NK-92 treated with Interleukin-12 subunit alpha and Interleukin-12 subunit beta, amount 100 ng/mL, for 24 hours (cell line): ENCODE results near the gene PLCH1.
"Not testable (repeated sequence)": the region's sequence is repeated elsewhere in the genome, so short reads cannot be mapped to it uniquely, and the experiment has no call there.

Experiments used
- DNase-seq: peaks from one replicate; lab custom pipeline; 2025; lab: John Stamatoyannopoulos, UW

The PLCH1 gene

DNA sequence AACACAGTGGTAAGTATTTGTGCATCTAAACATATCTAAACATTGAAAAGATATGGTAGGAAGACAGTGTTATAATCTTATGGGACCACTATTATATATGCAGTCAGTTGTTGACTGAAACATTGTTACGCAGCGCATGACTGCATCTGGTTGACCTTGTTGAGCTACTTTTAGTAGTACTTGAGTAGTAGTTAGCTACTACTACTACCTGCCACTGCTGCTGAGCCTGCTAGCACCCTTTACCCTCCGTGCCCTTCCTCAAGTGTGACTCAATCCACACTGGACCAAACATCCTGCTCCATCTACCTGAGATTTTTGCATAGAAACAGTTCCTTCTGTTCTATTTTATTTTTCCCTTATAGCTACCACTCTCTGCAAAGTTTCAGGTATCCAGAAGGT lies 327.8 kb downstream of the PLCH1 start:
- DNase-seq: no peak

DNA sequence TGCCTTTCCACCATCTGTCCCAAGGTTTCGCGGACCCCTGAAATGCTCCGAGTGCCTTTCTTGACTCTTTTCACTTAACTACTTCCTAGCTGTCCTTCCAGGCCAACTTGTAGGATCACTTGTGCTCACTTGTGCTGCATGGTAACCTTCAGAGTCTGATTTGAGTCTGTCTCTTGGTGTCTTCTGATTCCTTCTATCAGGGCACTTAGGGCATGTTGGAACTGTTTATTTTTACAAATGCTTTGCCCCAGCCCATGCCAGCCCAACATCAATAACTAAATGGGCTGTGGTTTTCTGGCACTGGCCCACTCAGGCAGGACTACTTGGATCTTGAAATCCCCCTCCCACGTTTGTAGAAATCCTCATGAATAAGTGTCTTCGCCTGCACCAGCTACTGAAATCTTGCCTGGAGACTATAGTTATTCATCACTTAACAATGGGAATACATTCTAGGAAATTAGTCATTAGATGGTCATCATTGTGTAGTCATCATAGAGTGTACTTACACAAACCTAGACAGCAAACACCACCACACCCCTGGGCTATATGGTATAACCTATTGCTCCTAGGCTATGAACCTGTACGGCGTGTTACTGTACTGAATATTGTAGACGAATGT lies 328.3 kb downstream of the PLCH1 start:
- no peak for DNase-seq

DNA sequence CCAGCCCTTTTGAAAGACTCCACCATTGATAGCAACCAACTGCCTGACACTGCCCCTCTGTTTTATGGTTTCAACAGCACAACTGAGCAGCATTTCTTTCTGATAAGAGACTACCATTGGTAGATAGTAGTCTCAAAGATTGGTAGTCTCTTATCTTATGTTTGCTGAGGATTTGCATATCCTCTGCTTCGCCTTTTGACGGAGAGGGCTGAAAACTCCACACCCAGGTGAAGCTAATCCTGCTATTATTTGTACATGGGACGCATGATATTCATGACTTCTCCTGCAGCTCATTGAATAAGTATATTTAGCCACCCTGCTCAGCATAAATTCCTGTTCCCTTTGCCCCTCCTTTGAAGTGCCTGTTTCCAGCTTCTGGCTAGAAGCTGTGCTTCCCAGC lies 332.0 kb downstream of the PLCH1 start:
- DNase-seq: no peak

DNA sequence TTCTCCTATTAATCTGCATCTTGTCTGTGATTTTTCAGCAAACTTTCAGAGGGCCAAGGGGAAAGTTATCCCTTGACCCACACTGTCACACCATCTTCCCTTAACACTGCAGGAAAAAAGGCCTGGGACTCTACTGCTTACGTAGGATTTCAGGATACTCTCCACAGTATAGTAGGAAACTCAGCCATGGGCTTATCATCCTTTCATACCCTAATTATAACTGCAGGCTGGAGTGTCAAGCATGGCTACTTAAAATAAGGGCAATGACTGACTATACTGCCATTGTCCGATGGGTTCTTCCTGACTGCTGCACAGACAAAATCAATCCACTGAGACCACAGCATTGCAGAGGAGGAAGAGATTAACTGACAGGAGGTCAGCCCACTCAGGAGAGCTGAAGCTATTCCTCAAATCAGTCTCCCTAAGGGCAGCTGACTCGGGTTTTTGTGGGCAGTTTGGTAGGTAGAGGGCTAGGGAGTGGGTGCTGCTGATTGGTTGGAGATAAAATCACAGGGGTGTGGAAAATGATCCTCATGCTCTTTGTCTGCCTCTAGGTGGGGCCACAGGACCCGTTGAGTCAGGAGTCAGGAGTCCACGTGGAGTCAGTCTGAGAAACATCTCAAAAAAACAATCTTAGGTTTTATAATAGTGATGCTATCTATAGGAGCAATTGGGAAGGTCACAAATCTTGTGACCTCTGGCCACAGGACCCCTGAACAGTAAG lies 333.2 kb downstream of the PLCH1 start:
- no peak for DNase-seq

DNA sequence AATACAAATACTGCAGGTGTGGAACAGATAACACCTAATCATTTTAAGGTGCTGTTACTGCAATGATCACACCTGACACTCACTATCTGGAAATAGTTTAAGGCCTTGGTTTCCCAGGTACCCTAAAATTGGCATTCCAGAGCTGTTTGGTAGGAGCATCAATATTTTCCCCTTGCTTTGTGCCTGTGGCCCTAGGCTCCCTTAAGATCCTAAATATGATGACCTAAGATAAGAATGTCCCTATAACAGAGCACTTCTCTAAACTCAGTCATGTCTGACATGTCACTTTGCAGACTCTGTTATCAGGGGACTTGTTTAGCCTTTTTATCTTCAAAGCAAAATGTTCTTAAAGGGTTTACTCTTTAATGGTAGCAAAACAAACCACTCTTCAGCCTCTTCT lies 335.5 kb downstream of the PLCH1 start:
- DNase-seq: no peak

DNA sequence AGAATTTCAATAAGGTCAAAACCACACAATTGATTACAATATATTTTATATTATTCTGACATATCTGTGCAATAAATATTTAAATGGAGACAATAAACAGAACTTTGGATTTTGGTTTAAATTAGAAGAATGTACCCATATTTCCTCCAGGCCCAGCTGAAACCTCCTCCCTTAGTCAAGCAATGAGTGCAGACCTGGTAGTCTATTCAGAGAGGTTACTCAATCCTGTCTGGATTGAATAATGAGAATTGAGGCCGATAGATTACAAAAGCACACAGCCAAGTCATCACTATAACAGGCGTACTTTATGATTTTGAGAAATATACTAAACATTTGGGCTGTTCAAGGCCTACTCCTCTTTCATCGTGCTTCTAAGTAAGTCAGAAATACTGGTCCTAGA lies 336.9 kb downstream of the PLCH1 start:
- DNase-seq: no peak

DNA sequence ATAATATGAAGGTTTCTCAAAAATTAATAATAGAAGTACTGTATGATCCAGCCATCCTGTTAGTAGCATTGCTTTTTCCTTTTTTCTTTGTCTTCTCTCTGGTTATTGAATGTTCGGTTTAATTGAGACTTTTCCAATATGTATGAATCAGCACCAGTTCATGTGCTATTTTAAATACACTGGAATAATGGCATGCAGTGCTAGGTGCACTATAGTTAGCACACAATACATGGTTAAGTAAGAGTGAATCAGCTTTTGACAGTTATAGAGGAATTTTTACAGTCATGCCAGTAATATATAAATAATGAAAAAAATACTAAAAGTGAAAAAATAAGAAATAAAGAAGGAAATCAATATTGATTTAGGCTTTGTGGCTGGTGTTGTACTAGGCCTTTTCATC lies 337.5 kb downstream of the PLCH1 start:
- no peak for DNase-seq

DNA sequence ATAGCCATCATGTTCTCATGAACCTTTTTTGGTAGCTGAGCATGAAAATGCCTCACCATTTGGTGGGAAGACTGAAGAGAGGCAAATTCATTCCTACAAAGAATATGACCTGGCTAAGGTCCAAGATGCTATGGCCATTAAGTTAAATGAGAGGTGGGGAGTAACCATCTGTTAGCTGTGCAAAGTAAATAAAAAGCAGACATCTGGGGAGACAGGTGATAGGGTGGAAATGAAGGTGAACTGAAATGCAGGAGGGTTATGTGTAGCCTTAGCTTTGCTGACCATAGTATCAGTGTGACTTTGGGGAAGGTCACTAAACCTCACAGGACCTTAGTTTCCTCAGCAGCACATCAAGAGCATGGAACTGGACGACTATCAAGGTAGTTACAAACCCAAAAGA lies 340.4 kb downstream of the PLCH1 start:
- no peak for DNase-seq

DNA sequence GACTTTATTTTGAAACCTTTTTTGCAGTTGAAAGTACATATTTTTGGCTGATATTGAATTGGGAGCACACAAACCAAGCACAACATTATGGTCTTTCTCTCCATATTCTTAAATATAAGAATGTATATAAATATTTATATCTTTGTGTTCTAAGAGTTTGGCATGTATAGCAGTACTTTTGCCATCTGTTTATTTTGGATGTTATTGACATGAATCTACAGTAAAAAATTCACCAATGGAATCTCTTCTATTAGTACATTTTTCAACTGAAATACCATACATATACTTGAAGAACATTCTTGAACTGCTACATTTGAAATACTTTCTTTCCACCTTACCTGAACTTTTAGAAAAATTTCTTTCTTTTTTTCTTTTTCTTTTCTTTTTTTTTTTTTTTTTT lies 342.2 kb downstream of the PLCH1 start:
- DNase-seq: no peak

DNA sequence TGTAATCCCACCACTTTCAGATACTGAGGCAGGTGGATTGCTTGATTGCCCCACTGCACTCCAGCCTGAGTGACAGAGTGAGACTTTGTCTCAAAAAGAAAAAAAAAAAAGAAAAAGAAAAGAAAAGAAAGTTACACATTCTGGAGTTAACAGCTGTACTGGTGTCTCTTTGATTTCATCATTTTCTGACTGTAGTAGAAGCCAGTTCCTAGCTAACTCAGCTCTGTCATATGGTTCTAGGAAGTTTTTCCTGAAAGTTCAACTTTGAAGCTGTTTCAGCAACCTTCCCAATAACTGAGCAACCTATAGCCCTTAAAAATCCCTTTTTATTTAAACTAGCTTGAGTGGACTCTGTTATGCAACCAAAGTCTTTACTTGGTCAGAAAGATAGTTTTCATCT lies 346.8 kb downstream of the PLCH1 start:
- no peak for DNase-seq

DNA sequence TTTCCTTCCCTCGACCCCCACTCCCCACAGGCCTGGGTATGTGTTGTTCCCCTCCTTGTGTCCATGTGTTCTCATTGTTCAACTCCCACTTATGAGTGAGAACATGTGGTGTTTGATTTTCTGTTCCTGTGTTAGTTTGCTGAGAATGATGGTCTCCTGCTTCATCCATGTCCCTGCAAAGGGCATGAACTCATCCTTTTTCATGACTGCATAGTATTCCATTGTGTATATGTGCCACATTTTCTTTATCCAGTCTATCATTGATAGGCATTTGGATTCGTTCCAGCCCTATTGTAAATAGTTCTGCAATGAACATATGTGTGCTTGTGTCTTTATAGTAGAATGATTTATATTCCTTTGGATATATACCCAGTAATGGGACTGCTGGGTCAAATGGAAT lies 350.0 kb downstream of the PLCH1 start:
- not testable (repeated sequence) for DNase-seq

DNA sequence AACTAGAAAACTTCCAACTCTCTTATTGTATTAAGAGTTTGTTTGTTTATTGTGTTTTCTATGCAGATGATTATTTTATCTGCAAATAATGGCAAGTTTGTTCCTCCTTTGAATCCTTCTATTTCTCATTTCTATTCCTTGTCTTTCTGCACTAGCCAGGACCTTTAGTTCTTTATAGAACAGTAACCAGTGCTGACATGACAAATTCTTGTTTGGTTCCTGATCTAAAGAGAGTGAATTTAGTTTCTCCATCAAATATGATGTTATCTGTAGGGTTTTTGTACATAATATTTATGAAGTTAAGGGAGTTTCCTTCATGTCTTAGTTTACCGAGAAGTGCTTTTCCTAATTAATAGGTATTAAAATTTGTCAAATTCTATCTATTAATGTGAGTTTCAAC lies 350.6 kb downstream of the PLCH1 start:
- DNase-seq: no peak

DNA sequence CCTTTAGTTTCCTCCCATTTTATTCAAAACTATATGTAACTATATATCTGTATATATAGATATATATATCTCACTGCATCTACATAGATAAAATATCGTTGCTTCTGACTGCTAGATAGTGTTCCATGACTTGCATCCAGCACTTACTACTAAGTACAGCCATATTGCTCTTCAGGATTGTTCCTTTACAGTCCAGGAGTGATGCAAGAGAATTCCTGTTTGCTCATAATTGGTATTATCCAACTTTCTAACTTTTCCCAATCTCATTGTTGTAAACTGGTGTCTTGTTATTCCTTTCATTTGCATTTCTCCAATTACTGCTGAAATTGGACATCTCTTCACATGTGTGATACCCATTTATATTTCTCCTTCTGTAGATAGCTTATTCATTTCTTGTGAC lies 351.6 kb downstream of the PLCH1 start:
- no peak for DNase-seq

DNA sequence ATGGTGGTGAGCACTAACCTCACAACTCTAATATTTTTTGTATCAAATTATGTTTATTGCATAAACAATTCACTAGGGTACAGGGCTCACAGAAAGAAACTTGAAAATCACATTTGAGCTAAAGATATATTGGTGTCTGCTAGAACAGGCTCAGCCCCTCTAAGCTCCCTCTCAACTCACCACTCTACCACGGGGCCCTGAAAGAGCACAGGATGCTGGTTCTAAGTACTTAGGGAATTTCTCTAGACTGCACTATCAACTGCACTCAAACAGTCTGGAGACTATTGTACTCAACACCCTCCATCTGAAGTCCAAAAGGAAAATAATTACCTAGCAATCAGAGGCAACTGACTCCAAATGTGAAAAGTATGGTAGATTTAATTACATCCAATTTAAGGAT lies 352.7 kb downstream of the PLCH1 start:
- no peak for DNase-seq

DNA sequence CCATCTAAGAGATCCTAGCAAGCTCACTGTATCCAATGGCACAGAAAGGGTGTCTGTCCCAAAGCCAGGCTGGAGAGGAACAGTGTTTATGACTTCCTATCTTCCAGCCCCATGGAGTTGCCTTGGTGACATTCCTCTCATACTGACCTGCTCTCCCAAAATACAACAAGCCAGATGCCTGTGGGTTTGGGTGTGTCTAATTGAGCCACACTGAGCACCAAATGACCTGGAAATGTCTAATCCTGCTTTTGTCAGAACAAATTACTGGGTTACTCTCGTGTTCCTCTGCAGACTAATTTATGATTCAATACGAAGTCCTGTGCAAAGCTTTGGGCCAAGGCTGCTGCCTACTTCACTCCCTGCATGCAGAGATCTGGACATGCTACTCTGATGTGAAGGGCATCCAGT lies 353.3 kb downstream of the PLCH1 start:
- no peak for DNase-seq

DNA sequence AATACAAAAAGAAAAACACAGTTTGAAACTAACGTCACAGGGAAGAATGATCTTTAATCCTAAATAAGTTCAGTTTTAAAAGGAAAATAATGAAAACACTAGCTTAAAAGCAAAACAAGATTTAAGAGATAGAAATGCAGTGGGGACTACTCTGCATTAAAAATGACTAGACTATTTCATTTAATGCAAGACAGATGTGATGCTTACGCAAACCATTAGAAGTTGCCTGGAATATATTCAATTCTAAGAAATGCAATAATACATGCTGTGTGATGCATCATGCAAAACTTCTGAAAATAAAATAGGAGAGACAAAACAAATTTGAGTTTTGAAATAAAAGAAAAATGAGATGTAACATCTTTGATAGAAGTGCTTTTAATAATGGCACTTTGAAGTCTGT lies 353.8 kb downstream of the PLCH1 start:
- no peak for DNase-seq

DNA sequence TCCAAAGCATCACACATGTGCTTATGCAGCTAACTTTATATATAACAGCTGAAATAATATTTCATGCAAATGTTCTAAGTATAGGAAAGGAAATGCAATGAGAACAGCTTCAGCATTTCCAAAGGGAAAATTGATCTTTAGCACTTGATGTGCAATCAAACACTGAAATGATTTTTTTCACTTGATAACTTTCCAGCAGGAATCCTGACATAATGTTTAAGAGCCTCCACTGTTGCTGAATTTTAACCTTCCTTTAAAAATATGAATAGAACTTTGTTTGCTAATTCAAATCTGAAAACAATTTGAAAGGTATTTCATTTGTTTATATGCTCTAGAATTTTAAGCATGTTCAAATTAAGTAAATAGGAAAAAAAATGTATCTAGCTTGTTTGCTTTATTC lies 354.5 kb downstream of the PLCH1 start:
- no peak for DNase-seq

DNA sequence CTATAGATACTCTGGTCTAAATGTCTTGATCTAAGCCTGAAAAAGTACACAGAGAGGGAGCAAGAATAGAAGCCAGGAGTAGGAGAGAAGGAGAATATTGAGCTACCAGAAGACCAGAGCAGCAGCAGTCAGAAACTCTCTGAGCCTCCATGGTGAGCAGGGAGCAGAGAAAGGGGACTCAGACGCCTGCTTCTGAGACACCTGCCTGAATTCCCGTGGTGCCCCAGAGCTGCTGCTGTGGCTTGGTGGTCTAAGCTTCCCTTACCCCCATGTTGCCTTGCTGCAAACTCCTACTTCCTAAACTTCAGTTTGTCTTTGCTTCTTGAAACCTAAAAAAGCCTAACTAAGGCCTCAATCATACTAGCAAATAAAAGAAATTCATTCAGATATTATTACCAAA lies 356.5 kb downstream of the PLCH1 start:
- DNase-seq: no peak

DNA sequence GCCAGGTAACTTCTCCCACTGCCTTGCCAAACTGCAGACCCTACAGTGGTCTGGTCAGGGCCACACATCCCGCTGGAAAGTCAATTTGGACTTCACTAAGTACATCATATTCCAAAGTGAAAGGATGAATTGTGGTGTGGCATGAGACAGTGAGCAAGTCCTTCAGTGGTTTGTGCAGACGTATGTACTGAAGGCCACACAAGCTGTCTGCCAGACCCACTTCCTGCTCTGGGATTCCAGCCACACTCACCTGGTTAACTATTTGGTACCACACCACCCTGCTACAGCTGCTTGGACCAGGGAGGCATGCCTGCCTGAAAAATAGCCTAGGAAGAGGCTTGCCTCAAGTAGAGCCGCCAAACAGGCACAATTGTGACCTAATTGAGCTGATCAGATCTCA lies 357.3 kb downstream of the PLCH1 start:
- no peak for DNase-seq

DNA sequence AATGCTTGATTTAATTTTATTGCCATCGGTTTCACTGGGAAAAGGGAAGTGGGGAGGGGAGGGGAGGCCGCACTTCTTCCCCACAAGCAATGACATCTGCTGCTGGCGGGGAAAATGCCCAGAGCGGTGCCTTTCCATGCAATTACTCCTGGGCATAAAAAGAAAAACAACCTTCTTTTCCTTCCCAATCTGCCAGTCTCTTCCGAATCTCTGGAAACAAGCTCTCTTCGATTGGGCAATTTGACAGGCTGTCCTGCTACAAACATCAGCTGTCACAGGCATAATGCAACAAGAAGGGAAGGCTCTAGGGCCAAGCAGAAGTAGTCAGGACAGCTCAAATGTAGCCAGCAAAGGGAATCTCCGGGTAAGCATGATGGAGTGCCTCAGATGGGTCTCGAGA lies 358.0 kb downstream of the PLCH1 start:
- no peak for DNase-seq

DNA sequence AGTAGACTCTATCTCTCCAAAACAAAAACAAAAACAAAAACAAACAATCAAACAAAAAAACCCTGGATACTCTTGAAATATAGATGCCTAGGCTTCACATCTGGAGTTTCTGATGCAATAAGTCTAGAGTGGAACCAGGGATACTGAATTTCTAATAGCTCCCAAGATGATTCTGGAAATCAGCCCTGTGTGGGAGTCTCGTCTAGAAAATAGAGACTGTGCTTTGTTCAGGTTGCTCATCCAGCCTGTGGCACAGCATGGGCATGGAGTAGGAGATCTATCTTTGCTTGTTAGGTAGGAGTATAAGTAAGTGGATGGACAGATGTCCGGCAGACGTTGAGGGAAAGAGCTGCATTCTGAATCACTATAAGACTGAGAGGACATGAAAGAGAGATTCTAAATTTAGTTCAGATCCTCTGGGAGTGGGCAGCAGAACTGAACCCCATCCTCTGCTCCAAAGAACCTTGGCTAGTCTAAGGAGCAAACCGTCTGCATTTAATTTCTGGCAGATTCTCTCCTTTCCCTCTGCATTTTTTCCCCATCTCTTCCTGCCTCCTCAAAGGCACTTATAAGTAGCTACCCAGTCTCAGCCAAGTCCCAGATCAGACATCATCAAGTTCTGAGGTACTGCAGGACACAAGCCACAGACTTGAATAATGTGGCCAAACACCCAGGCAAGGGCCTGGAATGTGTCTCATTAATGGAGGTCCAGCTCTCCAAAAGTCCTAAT lies 358.8 kb downstream of the PLCH1 start:
- DNase-seq: no peak

DNA sequence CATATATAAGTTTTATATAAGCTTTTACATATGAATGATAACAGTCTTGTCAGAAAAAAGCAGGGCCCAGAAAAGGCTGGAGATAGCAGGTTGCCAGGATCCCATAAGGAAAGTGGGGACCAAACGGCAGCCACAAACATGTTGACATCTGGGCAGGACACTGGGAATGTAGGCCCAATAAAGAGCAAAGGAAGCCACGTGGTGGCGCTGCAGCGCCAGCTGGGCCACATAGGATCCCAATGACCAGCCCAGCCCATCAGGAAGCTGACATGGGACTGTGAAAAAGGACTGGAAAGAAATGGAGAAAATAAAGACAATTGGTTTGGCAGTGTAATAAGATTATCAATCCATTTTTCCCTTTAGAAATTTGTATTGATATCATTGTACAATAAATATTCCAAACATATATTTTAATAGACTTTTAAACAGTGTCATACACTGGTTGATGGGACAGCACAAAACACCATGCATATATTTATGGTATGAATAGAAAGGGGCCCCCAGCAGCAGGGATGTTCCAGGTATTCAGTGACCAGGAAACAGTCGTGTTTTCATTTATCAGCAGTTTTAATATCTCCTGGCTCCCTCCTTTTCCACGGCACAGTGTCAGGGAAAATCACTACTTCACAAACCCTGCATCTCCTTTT lies 362.4 kb downstream of the PLCH1 start:
- DNase-seq: no peak

DNA sequence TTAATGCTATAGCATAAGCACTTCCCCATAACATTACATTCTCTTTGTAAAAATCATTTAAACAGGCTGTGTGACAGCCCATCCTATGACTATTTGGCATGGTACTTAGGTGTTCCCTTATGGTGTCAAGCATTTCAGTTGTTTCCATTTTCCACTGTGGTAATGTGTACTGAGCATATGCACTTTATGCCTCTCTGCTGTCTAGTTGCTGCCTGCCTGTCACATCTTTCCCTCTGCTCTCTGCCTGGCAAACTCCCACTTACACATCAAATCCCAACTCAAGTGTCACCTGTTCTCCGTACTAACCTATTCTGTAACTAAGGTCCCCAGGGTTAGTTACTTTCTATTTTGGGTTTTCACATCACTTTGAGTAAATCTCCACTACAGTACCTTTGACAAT lies 367.0 kb downstream of the PLCH1 start:
- DNase-seq: no peak
